HepG2 (cell line): ENCODE results near the gene C1orf159.

Experiments
- CCAR2 ChIP-seq: fragments of 200-400 bp; formaldehyde crosslinking; optimal IDR thresholded peaks from 2 replicates; pipeline ENCODE3; 2018; ENCODE audit warnings: low read depth, mild to moderate bottlenecking, low read length, moderate library complexity
- CSRNP2 ChIP-seq: sonication (generic); formaldehyde crosslinking; conservative IDR thresholded peaks from 2 replicates; pipeline ENCODE4 v1.8.0; 2022; ENCODE audit warnings: low read depth, missing genetic modification reagents
- DRAP1 ChIP-seq: IDR thresholded peaks from 2 replicates; pipeline ENCODE4 v1.6.1; 2016; ENCODE audit warnings: missing genetic modification reagents, missing compliant biosample characterization
- RFX5 ChIP-seq: IDR thresholded peaks from 2 replicates; pipeline ENCODE4 v1.6.1; 2011; ENCODE audit warnings: low read depth, low read length, improper control_type of control experiment
- ZNF367 ChIP-seq: sonication (generic); formaldehyde crosslinking; IDR thresholded peaks from 2 replicates; pipeline ENCODE4 v1.4.0; 2020; ENCODE audit warnings: missing genetic modification reagents, borderline replicate concordance
- ZNF501 ChIP-seq: sonication (generic); formaldehyde crosslinking; IDR thresholded peaks from 2 replicates; pipeline ENCODE4 v1.5.1; 2020; ENCODE audit warnings: mild to moderate bottlenecking, moderate library complexity, missing genetic modification reagents
- ZNF549 ChIP-seq: sonication (generic); formaldehyde crosslinking; IDR thresholded peaks from 2 replicates; pipeline ENCODE4 v1.5.0; 2020; ENCODE audit warnings: missing genetic modification reagents
- TF ChIP-seq, protein P1 (sequence below): IDR thresholded peaks from 2 replicates; pipeline ENCODE4 v1.6.1; 2016; ENCODE audit warnings: low read depth, borderline replicate concordance
- TF ChIP-seq, protein P2 (sequence below), 2 experiments: fragments of 450-650 bp in 1 of 2; sonication (generic) in 1 of 2; formaldehyde crosslinking in 1 of 2; IDR thresholded peaks; 2 replicates each; pipeline versions ENCODE4 v1.6.1 to v1.8.0; 2016 to 2022; ENCODE audit warnings: antibody characterized with exemption in 1 of 2, mild to moderate bottlenecking in 1 of 2, missing genetic modification reagents in 1 of 2
- TF ChIP-seq, protein P3 (sequence below): sonication (generic); formaldehyde crosslinking; IDR thresholded peaks from 2 replicates; pipeline ENCODE4 v1.5.0; 2020; ENCODE audit warnings: mild to moderate bottlenecking, missing genetic modification reagents, moderate library complexity

DNA sequence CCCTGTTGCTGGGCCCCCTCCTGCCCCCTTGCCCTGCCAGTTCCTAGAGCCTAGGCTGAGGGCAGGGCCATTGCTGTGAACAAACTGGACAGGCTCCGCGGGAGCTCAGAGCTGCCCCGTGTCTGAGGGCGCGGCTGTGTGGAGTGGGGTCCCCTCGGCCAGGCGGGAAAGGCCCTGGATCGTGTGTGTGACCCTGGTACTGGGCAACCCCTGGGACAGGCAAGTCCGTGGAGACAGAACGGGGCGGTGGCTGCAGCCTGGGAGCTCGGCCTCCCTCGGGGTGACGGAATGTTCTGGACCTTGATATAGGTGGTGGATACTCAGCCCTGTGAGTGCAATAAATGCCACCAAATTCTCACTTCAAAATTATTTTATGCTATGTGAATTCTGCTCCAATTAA lies 27.7 kb upstream of the C1orf159 start:
- TF ChIP-seq, protein P1, sequence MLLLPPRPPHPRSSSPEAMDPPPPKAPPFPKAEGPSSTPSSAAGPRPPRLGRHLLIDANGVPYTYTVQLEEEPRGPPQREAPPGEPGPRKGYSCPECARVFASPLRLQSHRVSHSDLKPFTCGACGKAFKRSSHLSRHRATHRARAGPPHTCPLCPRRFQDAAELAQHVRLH (CRISPR knock-in tag) = no peak
- TF ChIP-seq, protein P2, sequence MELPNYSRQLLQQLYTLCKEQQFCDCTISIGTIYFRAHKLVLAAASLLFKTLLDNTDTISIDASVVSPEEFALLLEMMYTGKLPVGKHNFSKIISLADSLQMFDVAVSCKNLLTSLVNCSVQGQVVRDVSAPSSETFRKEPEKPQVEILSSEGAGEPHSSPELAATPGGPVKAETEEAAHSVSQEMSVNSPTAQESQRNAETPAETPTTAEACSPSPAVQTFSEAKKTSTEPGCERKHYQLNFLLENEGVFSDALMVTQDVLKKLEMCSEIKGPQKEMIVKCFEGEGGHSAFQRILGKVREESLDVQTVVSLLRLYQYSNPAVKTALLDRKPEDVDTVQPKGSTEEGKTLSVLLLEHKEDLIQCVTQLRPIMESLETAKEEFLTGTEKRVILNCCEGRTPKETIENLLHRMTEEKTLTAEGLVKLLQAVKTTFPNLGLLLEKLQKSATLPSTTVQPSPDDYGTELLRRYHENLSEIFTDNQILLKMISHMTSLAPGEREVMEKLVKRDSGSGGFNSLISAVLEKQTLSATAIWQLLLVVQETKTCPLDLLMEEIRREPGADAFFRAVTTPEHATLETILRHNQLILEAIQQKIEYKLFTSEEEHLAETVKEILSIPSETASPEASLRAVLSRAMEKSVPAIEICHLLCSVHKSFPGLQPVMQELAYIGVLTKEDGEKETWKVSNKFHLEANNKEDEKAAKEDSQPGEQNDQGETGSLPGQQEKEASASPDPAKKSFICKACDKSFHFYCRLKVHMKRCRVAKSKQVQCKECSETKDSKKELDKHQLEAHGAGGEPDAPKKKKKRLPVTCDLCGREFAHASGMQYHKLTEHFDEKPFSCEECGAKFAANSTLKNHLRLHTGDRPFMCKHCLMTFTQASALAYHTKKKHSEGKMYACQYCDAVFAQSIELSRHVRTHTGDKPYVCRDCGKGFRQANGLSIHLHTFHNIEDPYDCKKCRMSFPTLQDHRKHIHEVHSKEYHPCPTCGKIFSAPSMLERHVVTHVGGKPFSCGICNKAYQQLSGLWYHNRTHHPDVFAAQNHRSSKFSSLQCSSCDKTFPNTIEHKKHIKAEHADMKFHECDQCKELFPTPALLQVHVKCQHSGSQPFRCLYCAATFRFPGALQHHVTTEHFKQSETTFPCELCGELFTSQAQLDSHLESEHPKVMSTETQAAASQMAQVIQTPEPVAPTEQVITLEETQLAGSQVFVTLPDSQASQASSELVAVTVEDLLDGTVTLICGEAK (IDR thresholded peaks at IDR 0.05) = no peak
- TF ChIP-seq, protein P2 (CRISPR knock-in tag; IDR thresholded peaks at IDR 0.05) = no peak
- TF ChIP-seq ZNF549 (CRISPR knock-in tag) = no peak
- TF ChIP-seq RFX5 = no peak
- TF ChIP-seq, protein P3, sequence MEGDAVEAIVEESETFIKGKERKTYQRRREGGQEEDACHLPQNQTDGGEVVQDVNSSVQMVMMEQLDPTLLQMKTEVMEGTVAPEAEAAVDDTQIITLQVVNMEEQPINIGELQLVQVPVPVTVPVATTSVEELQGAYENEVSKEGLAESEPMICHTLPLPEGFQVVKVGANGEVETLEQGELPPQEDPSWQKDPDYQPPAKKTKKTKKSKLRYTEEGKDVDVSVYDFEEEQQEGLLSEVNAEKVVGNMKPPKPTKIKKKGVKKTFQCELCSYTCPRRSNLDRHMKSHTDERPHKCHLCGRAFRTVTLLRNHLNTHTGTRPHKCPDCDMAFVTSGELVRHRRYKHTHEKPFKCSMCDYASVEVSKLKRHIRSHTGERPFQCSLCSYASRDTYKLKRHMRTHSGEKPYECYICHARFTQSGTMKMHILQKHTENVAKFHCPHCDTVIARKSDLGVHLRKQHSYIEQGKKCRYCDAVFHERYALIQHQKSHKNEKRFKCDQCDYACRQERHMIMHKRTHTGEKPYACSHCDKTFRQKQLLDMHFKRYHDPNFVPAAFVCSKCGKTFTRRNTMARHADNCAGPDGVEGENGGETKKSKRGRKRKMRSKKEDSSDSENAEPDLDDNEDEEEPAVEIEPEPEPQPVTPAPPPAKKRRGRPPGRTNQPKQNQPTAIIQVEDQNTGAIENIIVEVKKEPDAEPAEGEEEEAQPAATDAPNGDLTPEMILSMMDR = no peak
- no peak for TF ChIP-seq CCAR2
- TF ChIP-seq CSRNP2 (CRISPR knock-in tag) = no peak
- no peak for TF ChIP-seq DRAP1 (CRISPR knock-in tag)
- no peak for TF ChIP-seq ZNF501 (CRISPR knock-in tag)
- TF ChIP-seq ZNF367 (CRISPR knock-in tag) = no peak
